Adrenal gland (tissue), 5 donors: ENCODE data around the gene AVPR2.

Experiments used
- POLR2A ChIP-seq, 2 donors: fragments of 450-650 bp; IDR thresholded peaks; one replicate each; pipeline ENCODE4 v1.6.1; 2017; ENCODE audit warnings: antibody characterized with exemption in 2 of 2, mild to moderate bottlenecking in 2 of 2, moderate library complexity in 1 of 2
- TF ChIP-seq, protein P1 (sequence below), 6 experiments: fragments of 450-650 bp in 4 of 6; fragments of 200-600 bp in 2 of 6; sonication (generic) in 1 of 6; IDR thresholded peaks; 1 replicate in 5 of 6; 2 replicates in 1 of 6; pipeline versions ENCODE4 v1.5.1 to v1.8.0; 2016 to 2021; ENCODE audit warnings: antibody characterized with exemption in 6 of 6, mild to moderate bottlenecking in 2 of 6, moderate library complexity in 1 of 6
- donor health status: DM: no; HTN: no; CAD: no.

DNA sequence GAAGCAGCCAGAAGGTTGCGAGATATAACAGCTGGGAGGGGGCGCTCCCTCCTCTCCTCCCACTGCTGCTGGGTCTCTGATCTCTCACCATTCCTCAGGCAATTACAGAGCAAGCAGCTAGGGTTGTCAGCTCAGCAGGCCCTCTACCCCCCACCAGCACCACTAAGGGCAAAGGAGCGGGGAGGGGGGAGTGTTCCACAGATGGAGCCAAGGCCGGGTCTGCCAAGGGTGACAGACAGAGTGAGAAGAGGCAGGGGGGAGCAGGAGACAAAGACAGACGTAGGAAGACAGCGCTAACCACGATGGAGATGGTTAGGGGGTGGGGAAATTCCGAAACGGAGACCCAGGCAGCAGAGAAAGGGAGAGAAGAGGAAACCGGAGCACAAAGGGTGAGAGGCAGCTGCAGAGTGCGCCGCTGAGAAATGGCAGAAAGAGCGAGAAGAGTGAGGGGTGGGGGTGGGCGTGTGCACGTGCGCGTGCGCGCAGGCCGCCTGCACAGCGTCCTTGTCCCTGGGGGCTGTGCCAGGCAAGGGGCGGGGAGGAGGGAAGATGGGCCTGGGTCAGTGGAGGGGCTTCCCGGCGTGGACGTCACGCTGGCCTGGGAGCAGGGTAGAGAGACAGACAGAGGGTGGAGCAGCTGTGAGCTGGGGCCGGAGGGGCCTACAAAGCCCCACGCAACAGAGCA is 25.4 kb upstream of the AVPR2 start:
- TF ChIP-seq, protein P1, sequence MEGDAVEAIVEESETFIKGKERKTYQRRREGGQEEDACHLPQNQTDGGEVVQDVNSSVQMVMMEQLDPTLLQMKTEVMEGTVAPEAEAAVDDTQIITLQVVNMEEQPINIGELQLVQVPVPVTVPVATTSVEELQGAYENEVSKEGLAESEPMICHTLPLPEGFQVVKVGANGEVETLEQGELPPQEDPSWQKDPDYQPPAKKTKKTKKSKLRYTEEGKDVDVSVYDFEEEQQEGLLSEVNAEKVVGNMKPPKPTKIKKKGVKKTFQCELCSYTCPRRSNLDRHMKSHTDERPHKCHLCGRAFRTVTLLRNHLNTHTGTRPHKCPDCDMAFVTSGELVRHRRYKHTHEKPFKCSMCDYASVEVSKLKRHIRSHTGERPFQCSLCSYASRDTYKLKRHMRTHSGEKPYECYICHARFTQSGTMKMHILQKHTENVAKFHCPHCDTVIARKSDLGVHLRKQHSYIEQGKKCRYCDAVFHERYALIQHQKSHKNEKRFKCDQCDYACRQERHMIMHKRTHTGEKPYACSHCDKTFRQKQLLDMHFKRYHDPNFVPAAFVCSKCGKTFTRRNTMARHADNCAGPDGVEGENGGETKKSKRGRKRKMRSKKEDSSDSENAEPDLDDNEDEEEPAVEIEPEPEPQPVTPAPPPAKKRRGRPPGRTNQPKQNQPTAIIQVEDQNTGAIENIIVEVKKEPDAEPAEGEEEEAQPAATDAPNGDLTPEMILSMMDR (IDR thresholded peaks at IDR 0.05), result no peak
- TF ChIP-seq POLR2A (IDR thresholded peaks at IDR 0.05), result no peak
